GM19467 (cell line): Measurements from ENCODE around the gene SYP.
"Not testable (repeated sequence)": the region's sequence is repeated elsewhere in the genome, so short reads cannot be mapped to it uniquely, and the experiment has no call there.

ENCODE experiments used
- ATAC-seq: cut with Tn5 transposase; IDR thresholded peaks from one replicate; pipeline ENCODE4 v1.9.1; 2021; ENCODE audit warnings: mild to moderate bottlenecking, moderate library complexity; ENCODE audit not compliant: unreplicated experiment

The SYP gene

DNA sequence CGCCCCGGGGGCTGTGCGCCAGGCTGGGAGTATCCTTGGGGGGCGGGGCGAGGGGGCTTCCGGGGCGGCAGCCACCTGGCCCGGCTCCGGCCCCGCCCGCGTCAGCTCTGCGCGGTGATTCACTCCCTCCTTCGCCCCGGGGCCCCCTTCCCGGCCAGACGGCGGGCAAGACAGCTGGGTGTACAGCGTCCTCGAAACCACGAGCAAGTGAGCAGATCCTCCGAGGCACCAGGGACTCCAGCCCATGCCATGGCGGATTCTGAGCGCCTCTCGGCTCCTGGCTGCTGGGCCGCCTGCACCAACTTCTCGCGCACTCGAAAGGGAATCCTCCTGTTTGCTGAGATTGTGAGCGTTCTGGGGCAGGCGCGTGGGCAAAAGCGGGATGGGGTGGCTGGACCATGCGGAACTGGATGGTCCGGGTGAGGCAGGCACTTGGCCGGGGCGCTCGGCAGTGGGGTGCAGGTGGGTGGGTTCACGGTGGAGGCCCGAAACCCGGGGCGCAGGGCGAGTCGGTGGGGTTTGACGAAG is 28.2 kb downstream of the SYP start, which contains the start of gene PLP2:
PLP2 (plus strand) TSS at position 147 of the 528 bp plus-strand sequence; CDS start at position 250, 103 bp downstream.
- ATAC-seq: no peak

DNA sequence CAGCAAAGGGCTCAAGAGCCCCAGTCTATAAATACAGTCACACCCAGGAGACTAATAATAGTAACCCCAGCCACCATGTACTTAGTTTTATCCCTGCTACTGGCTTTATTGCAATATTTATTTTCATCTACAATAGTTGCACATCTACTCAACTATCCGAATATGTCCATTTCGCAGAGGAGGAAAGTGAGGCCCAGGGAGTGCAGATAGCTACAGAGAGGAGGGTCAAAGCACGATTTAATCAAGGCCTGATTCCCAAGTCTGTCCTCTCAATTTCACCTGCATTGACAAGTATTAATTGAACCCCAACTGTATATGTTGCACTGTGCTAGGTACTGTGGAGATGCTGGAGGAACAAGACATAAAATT is 32.3 kb downstream of the SYP start:
- no peak for ATAC-seq

- ATAC-seq: no peak
Measured at GRCh38 chrX:49166914-49167739, 32.9 kb downstream of the SYP start.

- ATAC-seq: no peak
Measured at GRCh38 chrX:49165901-49166881, 33.8 kb downstream of the SYP start.

- ATAC-seq: no peak
Measured at GRCh38 chrX:49164589-49165360, 35.2 kb downstream of the SYP start.

- ATAC-seq: peak; percentile 50
Measured at GRCh38 chrX:49163555-49164419, 36.2 kb downstream of the SYP start.

DNA sequence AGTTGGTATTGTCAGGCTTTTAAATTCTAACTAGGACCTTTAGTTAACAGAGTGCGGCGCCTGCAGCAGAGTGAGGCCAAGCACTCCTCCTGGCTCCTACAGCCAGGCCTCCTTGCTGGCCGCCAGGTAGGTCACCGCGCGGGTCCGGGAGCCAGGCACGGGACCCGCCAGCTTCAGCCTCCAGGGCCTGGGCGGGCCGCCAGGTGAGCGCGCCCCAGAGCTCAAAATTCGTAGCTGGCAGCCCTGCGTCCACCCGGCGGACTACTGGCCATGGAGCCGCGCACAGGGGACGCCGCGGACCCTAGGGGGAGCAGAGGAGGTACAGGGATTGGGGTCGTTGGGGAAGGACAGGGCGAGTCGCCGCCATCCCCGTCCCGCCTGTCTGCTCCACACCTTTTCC is 37.4 kb downstream of the SYP start, which contains the start of gene MAGIX:
MAGIX (plus strand) TSS at position 139 of the 400 bp plus-strand sequence; CDS start at position 271, 132 bp downstream.
- ATAC-seq: no peak

DNA sequence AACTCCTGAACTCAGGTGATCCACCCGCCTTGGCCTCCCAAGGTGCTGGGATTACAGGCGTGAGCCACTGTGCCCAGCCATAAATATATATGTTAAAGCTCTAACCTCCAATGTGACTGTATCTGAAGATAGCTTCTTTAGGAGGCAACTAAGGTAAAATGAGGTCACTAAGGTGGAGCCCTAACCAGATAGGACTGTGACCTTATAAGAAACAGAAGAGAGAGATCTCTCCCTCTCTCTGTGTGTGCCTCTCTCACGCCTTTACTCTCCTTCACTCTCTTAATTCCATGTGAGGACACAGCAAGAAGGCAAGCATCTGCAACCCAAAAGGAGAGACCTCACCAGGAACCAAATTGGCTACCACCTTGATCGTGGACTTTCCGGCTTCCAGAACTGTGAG is 38.4 kb downstream of the SYP start:
- no peak for ATAC-seq

DNA sequence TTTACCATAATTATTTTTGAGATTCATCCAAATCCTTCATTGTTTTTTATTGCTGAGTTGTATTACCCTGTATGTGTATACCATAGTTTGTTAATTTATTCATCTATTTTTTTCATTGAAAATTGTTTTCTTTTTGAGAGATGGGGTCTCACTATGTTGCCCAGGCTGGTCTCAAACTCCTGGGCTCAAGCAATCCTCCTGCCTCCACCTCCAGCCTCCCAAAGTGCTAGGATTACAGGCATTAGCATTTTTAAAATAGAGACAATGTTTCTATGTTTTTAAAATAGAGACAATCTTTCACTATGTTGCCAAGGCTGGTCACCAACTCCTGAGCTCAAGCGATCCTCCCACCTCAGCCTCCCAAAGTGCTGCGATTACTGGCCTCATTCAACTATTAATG is 39.1 kb downstream of the SYP start:
- ATAC-seq: no peak

DNA sequence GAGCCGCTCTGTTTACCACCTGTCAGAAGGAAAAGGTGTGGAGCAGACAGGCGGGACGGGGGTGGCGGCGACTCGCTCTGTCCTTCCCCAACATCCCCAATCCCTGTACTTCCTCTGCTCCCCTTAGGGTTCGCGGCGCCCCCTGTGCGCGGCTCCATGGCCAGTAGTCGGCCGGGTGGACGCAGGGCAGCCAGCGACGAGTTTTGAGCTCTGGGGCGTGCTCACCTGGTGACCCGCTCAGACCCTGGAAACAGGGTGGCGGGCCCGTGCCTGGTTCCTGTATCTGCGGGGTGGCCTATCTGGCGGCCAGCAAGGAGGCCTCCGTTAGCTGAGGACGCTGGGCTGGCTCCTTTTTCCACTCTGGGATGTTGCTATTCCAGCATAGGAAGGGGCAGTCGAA is 42.8 kb downstream of the SYP start:
- no peak for ATAC-seq

GRCh38 chrX:49155900-49156837 is 43.8 kb downstream of the SYP start:
- ATAC-seq: peak; percentile 83

- no peak for ATAC-seq
Measured at GRCh38 chrX:49155243-49155899, 44.6 kb downstream of the SYP start.

DNA sequence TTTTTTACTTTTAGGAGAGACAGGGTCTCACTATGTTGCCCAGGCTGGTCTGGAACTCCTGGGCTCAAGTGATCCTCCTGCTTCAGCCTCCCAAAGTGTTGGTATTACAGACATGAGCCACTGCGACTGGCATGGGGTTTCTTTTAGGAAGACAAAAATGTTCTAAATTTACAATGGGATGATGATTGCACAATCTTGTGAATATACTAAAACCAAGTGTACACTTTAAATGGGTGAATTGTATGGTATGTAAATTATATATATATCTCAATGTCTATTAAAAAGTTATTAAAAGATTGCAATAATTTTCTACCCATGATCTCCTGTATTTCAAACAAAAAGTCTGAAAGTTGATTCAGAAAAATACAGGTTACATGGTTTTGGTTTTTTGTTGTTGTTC is 46.5 kb downstream of the SYP start:
- ATAC-seq: no peak

- not testable (repeated sequence) for ATAC-seq
Measured at GRCh38 chrX:49149291-49149690, 50.7 kb downstream of the SYP start.

DNA sequence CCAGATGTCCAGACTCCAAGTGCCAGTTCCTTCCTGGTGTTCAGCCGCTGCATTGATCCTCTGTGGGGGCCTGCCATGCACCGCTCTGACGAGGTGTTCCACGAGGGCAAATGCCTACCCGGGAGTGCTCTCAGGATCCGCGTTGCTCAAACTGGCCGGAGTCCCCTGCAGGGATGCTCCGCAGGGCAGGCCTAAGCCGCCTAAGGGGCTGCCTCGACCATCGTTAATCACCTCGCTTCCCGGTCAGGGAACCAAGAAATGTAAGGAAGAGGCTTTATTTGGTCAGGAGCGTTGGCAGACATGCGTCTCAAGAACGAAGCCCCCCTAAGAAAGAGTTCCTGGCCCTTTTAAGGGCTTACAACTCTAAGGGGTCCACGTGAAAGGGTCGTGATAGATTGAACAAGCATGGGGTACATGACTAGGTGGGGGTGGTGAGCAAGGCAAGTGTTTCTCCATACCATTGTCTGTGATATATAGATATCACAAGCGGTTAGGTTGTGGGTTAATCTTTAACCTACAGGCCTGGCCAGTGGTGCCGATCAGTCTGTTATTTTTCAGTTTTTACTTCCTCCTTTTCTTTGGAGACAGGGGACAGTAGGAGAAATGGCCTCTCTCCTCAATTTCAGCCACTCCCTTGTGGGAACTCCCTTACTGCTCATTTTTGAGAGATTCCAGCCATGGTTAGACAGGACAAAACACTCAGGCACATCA is 51.4 kb downstream of the SYP start:
- ATAC-seq: not testable (repeated sequence)

DNA sequence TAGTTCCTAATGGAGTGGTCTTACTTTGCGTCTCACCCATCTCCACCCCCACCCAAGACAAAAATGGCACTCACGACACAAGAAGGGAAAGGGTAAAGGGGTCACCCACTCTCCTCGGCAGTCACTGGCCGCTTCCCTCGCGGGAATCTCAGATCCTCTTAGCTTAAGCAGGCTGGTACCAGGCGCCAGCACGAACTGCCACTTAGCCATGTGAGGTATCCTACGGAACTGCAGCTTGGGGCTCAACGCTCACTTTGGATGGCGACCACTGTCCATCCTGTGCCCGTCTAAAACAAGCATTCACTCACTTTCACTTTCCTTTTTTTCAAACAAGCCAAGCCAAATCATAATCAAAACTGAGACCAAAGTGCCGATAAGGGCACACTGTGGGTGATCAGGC is 52.1 kb downstream of the SYP start:
- ATAC-seq: no peak

- no peak for ATAC-seq
Measured at GRCh38 chrX:49147282-49147681, 52.7 kb downstream of the SYP start.
